Adrenal gland (tissue), 5 donors: Measurements from ENCODE around the gene PLD2.

Experiments used
- POLR2A ChIP-seq, 2 donors: fragments of 450-650 bp; IDR thresholded peaks; one replicate each; pipeline ENCODE4 v1.6.1; 2017; ENCODE audit warnings: antibody characterized with exemption in 2 of 2, mild to moderate bottlenecking in 2 of 2, moderate library complexity in 1 of 2
- TF ChIP-seq, protein P1 (sequence below), 6 experiments: fragments of 450-650 bp in 4 of 6; fragments of 200-600 bp in 2 of 6; sonication (generic) in 1 of 6; IDR thresholded peaks; 1 replicate in 5 of 6; 2 replicates in 1 of 6; pipeline versions ENCODE4 v1.5.1 to v1.8.0; 2016 to 2021; ENCODE audit warnings: antibody characterized with exemption in 6 of 6, mild to moderate bottlenecking in 2 of 6, moderate library complexity in 1 of 6
- donor health status: DM: no; HTN: no; CAD: no.

- TF ChIP-seq, protein P1, sequence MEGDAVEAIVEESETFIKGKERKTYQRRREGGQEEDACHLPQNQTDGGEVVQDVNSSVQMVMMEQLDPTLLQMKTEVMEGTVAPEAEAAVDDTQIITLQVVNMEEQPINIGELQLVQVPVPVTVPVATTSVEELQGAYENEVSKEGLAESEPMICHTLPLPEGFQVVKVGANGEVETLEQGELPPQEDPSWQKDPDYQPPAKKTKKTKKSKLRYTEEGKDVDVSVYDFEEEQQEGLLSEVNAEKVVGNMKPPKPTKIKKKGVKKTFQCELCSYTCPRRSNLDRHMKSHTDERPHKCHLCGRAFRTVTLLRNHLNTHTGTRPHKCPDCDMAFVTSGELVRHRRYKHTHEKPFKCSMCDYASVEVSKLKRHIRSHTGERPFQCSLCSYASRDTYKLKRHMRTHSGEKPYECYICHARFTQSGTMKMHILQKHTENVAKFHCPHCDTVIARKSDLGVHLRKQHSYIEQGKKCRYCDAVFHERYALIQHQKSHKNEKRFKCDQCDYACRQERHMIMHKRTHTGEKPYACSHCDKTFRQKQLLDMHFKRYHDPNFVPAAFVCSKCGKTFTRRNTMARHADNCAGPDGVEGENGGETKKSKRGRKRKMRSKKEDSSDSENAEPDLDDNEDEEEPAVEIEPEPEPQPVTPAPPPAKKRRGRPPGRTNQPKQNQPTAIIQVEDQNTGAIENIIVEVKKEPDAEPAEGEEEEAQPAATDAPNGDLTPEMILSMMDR (IDR thresholded peaks at IDR 0.05) = no peak
- TF ChIP-seq POLR2A (IDR thresholded peaks at IDR 0.05) = no peak
Measured at GRCh38 chr17:4800462-4801196, 6.3 kb upstream of the PLD2 start.
